Thoracic aorta (tissue), 2 donors: ENCODE data around the gene SLC17A1. TPM values are rescaled to one million over a fixed set of nuclear protein-coding genes. Genes with fewer than 3 reads are reported as not detected.

Experiments used
- ATAC-seq: fragments of 150-250 bp; one replicate; pipeline ENCODE4 v1.8.0; 2017; ENCODE audit warnings: low read depth; ENCODE audit not compliant: insufficient number of reproducible peaks, low FRiP score
- DNase-seq: peaks from one replicate; pipeline ENCODE4 v3.0.0-alpha.2; 2020; ENCODE audit warnings: low spot score
- H3K27ac ChIP-seq, 2 donors: fragments of 200-600 bp; sonication (generic); 1 replicate in 1 of 2; 2 replicates in 1 of 2; pipeline ENCODE4 v1.5.1; 2016; ENCODE audit warnings: mild to moderate bottlenecking in 2 of 2, moderate library complexity in 2 of 2
- H3K27me3 ChIP-seq: fragments of 200-600 bp; sonication (generic); replicated peaks from 2 replicates; pipeline ENCODE4 v1.6.0; 2016; ENCODE audit warnings: mild to moderate bottlenecking; ENCODE audit not compliant: insufficient read depth
- H3K36me3 ChIP-seq: fragments of 200-600 bp; sonication (generic); one replicate; pipeline ENCODE4 v1.5.1; 2016
- H3K4me1 ChIP-seq, 2 donors: fragments of 200-600 bp; sonication (generic); 1 replicate in 1 of 2; 2 replicates in 1 of 2; pipeline versions ENCODE4 v1.5.1 to v1.6.0; 2016; ENCODE audit warnings: low read depth in 2 of 2, mild to moderate bottlenecking in 1 of 2; ENCODE audit not compliant: control insufficient read depth in 1 of 2
- H3K4me3 ChIP-seq: fragments of 200-600 bp; sonication (generic); 2 replicates; pipeline ENCODE4 v1.5.1; 2016; ENCODE audit warnings: mild to moderate bottlenecking
- H3K9me3 ChIP-seq: fragments of 200-600 bp; sonication (generic); 2 replicates; pipeline ENCODE4 v1.5.1; 2016
- CTCF ChIP-seq: fragments of 200-600 bp; sonication (generic); IDR thresholded peaks from one replicate; pipeline ENCODE4 v1.5.1; 2019; ENCODE audit warnings: antibody characterized with exemption
- total RNA-seq, 2 donors: library from RNA; depleted of rRNA; stranded (reverse); fragments of >200 nt; gene quantifications; one replicate each; pipeline versions ENCODE4 v1.1.0 to v1.2.3, GENCODE V29; 2016

The SLC17A1 gene
- not detected for total RNA-seq

- ATAC-seq (no peak), DNase-seq (no peak)
- H3K36me3 ChIP-seq: no peaks in the 10 kb centered on the region
- TF ChIP-seq CTCF: no peak
- H3K4me3 ChIP-seq: no peak within 1 kb of the TSS
- H3K9me3 ChIP-seq: no peaks in the 10 kb centered on the region
- H3K27me3 ChIP-seq: no peaks in the 10 kb centered on the region
- H3K27ac ChIP-seq: no peak within 1 kb of the TSS
- H3K4me1 ChIP-seq: peaks cover 18 to 26% of the 10 kb centered on the region in 2 donors
Measured at GRCh38 chr6:25831532-25832306, at the start of gene SLC17A1. Gene SLC17A1, minus strand, starts transcription at chr6:25832052. Its CDS starts 1,495 bp downstream, at chr6:25830557.

GRCh38 chr6:25880601-25881000 is 48.7 kb upstream of the SLC17A1 start:
- no peak overlapping the region for H3K27ac ChIP-seq
- H3K36me3 ChIP-seq: no peaks in the 10 kb centered on the region
- DNase-seq (no peak), ATAC-seq (no peak)
- no peaks in the 10 kb centered on the region for H3K9me3 ChIP-seq
- no peaks in the 10 kb centered on the region for H3K4me1 ChIP-seq
- H3K4me3 ChIP-seq: no peak overlapping the region
- no peaks in the 10 kb centered on the region for H3K27me3 ChIP-seq
- no peak for TF ChIP-seq CTCF

- Histone ChIP-seq H3K27ac (no peak overlapping the region), H3K27me3 (no peaks in the 10 kb centered on the region), H3K4me3 (no peak overlapping the region), H3K4me1 (no peaks in the 10 kb centered on the region), H3K36me3 (no peaks in the 10 kb centered on the region), H3K9me3 (no peaks in the 10 kb centered on the region)
- TF ChIP-seq CTCF: no peak
- ATAC-seq (no peak), DNase-seq (no peak)
Measured at GRCh38 chr6:25878721-25879322, 47.0 kb upstream of the SLC17A1 start.

GRCh38 chr6:25875926-25876602 is 44.2 kb upstream of the SLC17A1 start:
- DNase-seq (no peak), ATAC-seq (no peak)
- Histone ChIP-seq H3K27ac (no peak overlapping the region), H3K4me1 (no peaks in the 10 kb centered on the region), H3K36me3 (no peaks in the 10 kb centered on the region), H3K27me3 (no peaks in the 10 kb centered on the region), H3K4me3 (no peak overlapping the region), H3K9me3 (no peaks in the 10 kb centered on the region)
- no peak for TF ChIP-seq CTCF

- no peak for TF ChIP-seq CTCF
- no peaks in the 10 kb centered on the region for H3K4me1 ChIP-seq
- DNase-seq: no peak
- no peaks in the 10 kb centered on the region for H3K27me3 ChIP-seq
- no peak for ATAC-seq
- H3K9me3 ChIP-seq: no peaks in the 10 kb centered on the region
- H3K36me3 ChIP-seq: no peaks in the 10 kb centered on the region
- no peak overlapping the region for H3K27ac ChIP-seq
- H3K4me3 ChIP-seq: no peak overlapping the region
Measured at GRCh38 chr6:25875563-25875905, 43.7 kb upstream of the SLC17A1 start.
